ENCODE measurements around the gene CCDC88C. TPM values are rescaled to one million over a fixed set of nuclear protein-coding genes. Genes with fewer than 3 reads are reported as not detected.

Gene CCDC88C
- total RNA-seq, 1 donor = under 0.01 TPM

DNA sequence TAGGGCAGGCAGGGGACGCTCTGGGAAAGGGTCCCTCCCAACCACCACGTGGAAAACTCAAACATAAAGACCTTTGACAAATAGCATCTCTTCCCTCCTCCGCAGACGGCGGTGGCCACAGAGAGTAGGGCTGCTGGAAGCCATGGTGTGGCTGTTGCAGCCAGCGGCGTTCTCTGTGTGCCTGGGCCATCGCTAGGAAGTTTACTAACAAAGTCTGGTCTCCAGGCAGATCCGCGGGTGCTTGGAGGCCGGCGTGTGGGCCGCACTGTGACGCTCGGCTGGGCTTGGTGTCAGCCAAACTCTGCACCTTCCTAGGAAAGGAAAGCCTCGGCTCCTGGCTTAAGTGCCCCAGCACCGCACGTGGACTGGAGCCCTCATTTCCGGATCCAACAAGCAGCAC lies 65.6 kb downstream of the CCDC88C start:
- TF ChIP-seq, protein P1, sequence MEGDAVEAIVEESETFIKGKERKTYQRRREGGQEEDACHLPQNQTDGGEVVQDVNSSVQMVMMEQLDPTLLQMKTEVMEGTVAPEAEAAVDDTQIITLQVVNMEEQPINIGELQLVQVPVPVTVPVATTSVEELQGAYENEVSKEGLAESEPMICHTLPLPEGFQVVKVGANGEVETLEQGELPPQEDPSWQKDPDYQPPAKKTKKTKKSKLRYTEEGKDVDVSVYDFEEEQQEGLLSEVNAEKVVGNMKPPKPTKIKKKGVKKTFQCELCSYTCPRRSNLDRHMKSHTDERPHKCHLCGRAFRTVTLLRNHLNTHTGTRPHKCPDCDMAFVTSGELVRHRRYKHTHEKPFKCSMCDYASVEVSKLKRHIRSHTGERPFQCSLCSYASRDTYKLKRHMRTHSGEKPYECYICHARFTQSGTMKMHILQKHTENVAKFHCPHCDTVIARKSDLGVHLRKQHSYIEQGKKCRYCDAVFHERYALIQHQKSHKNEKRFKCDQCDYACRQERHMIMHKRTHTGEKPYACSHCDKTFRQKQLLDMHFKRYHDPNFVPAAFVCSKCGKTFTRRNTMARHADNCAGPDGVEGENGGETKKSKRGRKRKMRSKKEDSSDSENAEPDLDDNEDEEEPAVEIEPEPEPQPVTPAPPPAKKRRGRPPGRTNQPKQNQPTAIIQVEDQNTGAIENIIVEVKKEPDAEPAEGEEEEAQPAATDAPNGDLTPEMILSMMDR (IDR thresholded peaks at IDR 0.05; ENCODE audit: insufficient read depth, low read length) = no peak
- no peak overlapping the region for H3K4me3 ChIP-seq (ENCODE audit: low read depth, low read length)
- DNase-seq (ENCODE audit: low read depth) = peak; percentile 22

DNA sequence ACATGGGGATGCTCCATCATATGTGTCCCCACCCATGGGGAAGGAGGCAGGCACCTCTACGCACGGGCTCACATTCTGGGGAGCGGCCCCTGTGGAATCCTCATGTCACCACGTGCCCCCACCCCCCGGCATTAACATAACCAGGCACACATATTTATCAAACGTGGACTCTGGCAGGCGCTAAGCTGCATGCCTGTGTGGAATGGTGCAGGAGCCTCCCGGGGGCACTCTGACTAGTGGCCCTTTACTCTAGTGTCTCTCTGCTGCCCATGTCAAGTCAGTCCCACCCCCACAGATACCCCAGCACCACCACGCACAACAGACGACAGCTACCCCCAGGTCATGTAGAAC lies 66.1 kb downstream of the CCDC88C start:
- no peak for DNase-seq (ENCODE audit: low read depth)
- TF ChIP-seq, protein P1 (IDR thresholded peaks at IDR 0.05; ENCODE audit: insufficient read depth, low read length) = no peak
- no peak overlapping the region for H3K4me3 ChIP-seq (ENCODE audit: low read depth, low read length)

DNA sequence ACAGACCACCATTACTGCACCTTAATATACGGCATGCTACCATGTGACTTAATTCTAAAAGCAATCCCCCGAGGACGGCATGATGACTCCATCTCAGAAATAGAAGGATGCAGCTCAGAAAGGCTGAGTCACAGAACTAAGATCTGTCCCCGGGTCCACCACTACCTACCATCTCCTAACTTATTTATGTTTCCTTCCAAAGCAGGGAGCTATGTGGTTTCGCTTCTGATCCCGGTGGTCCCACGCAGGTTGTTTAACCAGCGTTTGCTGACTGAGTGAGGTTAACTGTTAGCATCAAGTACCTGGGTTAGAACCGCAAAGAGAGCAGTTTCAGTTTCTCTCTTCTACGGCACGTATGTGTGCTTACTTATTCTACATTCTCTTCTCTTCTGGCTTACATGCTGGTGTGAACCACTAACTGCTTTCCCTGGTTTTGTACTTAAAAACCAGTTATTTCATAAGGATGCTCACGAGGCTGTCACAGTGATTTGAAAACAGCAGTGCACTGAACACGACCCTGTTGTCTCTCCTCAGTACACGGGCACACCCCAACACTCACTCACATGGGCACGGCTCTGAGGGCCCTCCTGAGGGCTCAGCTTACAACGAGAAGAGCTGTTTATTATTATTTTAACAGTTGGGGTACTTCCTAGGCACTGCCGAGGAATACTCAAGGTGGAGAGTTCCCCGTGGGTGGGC lies 66.7 kb downstream of the CCDC88C start:
- TF ChIP-seq, protein P1 (IDR thresholded peaks at IDR 0.05; ENCODE audit: insufficient read depth, low read length) = no peak
- DNase-seq (ENCODE audit: low read depth) = no peak
- H3K4me3 ChIP-seq (ENCODE audit: low read depth, low read length) = no peak overlapping the region

DNA sequence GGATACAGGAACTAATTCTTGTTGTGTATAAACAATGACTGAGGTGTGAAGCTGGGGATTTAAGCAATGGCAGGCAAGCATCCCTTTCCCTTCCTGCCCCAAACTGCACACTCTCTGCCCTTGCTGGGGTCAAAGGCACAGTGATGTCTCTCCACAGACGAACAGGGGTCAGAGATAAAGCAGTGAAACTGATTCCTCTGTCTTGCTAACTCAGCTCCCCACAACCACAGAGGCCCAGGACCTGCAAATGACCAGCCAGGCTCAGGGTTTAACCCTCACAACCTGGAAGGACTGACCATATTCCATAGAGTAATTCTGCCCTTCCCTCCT lies 67.2 kb downstream of the CCDC88C start:
- TF ChIP-seq, protein P1 (IDR thresholded peaks at IDR 0.05; ENCODE audit: insufficient read depth, low read length) = no peak
- no peak overlapping the region for H3K4me3 ChIP-seq (ENCODE audit: low read depth, low read length)
- DNase-seq (ENCODE audit: low read depth) = no peak

DNA sequence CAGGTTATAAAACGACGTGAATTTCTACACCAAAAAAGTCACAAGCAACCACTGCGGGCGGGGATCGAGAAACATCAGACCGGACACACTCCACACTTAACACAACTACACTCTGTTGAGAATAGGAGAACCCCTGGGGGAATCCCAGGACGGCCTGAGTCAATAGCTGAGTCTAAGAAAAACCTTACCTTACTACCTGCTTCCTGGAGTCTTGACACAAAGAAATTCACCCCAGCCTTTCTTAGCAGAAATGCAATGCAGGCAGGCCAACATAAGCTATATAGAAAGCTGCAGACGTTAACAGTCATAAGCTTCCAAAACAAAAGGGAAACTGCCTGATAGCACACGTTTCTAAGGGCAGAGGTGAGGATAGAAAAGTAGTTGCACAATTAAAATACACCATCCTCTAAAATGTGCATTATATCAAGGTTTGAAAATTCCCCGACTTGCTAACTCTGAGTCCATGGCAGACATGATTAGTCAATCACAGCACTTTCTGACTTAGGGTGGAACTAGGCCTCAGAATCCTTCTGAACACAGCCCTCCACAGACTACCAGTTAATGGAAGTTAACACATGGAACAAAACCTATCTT lies 68.0 kb downstream of the CCDC88C start:
- DNase-seq (ENCODE audit: low read depth) = no peak
- no peak overlapping the region for H3K4me3 ChIP-seq (ENCODE audit: low read depth, low read length)
- TF ChIP-seq, protein P1 (IDR thresholded peaks at IDR 0.05; ENCODE audit: insufficient read depth, low read length) = no peak

DNA sequence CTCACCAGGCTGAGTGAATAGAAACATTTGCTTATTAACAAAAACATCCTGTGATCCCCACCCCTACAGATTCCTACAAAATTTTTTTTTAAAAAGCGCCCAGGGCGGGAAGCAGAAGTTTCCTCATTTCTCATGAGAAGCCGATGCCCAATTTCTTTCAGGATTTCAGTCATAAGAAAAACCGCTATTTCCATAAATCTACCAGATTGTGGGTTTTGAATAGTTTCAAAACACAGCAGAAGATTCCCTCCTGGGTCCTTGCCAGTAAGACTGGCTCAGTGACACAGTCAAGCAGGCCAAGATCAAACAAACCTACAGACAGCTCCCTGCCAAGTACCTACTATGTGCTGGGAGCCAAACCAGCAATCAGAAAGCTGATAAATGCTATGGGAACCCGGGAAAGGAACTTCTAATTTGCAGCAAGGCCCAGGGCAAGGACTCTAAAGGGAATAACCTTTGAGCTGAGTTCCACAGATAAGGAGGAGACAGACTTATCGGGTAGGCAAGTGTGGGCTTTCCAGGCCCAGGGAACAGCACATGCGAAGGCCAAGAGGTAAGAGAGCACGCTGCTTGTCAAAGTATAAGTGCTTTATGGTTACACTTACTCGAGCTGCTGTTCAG lies 68.7 kb downstream of the CCDC88C start:
- TF ChIP-seq, protein P1 (IDR thresholded peaks at IDR 0.05; ENCODE audit: insufficient read depth, low read length) = no peak
- peak; percentile 7 for DNase-seq (ENCODE audit: low read depth)
- H3K4me3 ChIP-seq (ENCODE audit: low read depth, low read length) = no peak overlapping the region

Data from fibroblast of the aortic adventitia (primary cell).